Central memory CD8-positive, alpha-beta T cell (primary cell): ENCODE data around the gene MTCH1.

Experiments used
- ATAC-seq: fragments of 150-1000 bp; cut with Tn5 transposase; replicated peaks from 2 replicates; pipeline ENCODE4 v1.10.0; 2022; ENCODE audit warnings: mild to moderate bottlenecking, moderate FRiP score, moderate number of reproducible peaks; ENCODE audit not compliant: poor library complexity, severe bottlenecking; ENCODE audit errors: extremely low read depth
- DNase-seq, 2 donors: peaks; one replicate each; pipeline ENCODE4 v3.0.0; 2021; ENCODE audit warnings: low spot score in 2 of 2
- H3K27ac Mint-ChIP-seq: one replicate; pipeline ENCODE4 v1.8.0; 2022; ENCODE audit warnings: low read depth, mild to moderate bottlenecking, moderate library complexity, mixed read lengths
- H3K27me3 Mint-ChIP-seq: one replicate; pipeline ENCODE4 v1.8.0; 2022; ENCODE audit warnings: mixed read lengths
- H3K36me3 Mint-ChIP-seq: one replicate; pipeline ENCODE4 v1.8.0; 2022; ENCODE audit warnings: mild to moderate bottlenecking, moderate library complexity, mixed read lengths; ENCODE audit not compliant: insufficient read depth
- H3K4me1 Mint-ChIP-seq: one replicate; pipeline ENCODE4 v1.8.0; 2022; ENCODE audit warnings: mixed read lengths
- H3K4me3 Mint-ChIP-seq: one replicate; pipeline ENCODE4 v1.8.0; 2022; ENCODE audit warnings: mild to moderate bottlenecking, moderate library complexity, mixed read lengths
- H3K9me3 Mint-ChIP-seq: one replicate; pipeline ENCODE4 v1.8.0; 2022; ENCODE audit warnings: mixed read lengths

Gene MTCH1

DNA sequence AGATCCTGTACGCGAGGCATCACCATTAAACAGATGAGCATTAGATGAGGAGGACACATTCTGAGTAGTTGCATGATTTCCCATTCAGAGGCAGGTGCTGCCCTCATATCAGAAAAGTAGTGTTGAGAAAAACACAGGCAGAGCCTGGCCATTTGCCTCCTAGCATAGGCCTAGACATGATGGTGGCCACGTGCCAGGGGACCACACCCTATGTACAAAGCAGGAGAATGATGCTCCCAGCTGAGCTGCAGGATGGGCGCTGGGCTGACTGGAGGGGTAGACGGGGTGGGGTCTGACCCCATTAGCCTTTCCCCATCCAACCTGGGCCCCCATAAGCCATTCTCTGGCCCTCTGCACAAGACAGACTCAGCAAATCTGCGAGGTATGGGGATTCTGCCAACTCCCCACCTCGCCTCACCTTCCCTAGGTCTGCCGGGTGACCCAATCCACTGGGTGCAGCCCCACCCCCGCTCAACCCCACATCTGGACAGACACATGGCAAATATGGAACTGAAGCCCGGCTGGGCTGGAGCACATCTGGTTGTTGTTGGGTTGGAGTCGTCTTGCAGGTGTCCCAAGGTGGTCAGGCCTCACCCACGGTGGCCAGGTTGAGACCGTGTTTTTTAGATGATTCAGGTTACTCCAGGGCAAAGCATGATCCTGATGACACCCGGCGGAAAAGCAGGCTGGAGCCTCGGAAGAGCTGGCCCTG lies 17.6 kb downstream of the MTCH1 start:
- no peak overlapping the region for H3K4me3 Mint-ChIP-seq
- H3K4me1 Mint-ChIP-seq: peaks cover 15% of the 10 kb centered on the region
- H3K27ac Mint-ChIP-seq: no peak overlapping the region
- H3K27me3 Mint-ChIP-seq: no peaks in the 10 kb centered on the region
- peaks cover 43% of the 10 kb centered on the region for H3K36me3 Mint-ChIP-seq
- no peaks in the 10 kb centered on the region for H3K9me3 Mint-ChIP-seq
- ATAC-seq (no peak), DNase-seq (no peak)

DNA sequence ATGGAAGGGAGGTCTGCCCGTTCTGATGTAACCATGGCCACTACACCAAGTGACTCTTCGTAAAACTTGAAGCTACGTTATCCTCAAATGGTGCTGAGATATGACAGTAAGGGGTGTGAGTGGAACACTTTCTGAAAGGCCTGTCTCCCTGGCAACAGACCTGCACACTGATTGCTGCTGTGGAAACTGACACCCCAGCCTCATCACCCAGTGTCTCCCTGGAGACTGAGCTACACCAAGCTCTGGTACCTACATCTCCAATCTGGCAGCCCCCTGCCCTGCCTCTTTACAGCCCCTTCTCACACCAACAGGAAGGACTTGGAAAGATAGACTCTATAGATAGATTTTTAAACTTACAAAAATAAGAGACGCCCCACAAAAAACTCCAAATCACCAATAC lies 18.2 kb downstream of the MTCH1 start:
- H3K36me3 Mint-ChIP-seq: peaks cover 37% of the 10 kb centered on the region
- DNase-seq: no peak
- H3K9me3 Mint-ChIP-seq: no peaks in the 10 kb centered on the region
- H3K4me1 Mint-ChIP-seq: peaks cover 22% of the 10 kb centered on the region
- no peak for ATAC-seq
- H3K27ac Mint-ChIP-seq: no peak overlapping the region
- H3K27me3 Mint-ChIP-seq: no peaks in the 10 kb centered on the region
- no peak overlapping the region for H3K4me3 Mint-ChIP-seq

DNA sequence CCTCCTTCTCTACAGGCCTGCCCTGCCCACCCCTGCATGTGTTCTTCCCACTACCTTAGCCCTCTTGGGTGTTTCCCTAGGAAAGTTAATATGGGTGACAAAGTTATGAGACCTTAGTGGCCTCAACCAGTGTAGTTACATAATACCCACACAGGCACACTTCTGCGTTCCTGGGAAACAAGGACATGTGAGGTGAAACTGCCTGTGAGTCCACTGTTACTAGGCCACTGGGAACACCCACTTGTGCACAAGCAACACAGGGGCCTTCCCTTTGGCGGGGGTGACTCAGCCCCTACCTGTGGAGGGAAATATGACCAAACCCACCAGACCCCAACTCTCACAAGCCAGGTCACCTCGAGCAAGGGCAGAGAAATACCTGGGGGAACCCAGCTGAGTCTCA lies 18.7 kb downstream of the MTCH1 start:
- Mint-ChIP-seq H3K27ac (no peak overlapping the region), H3K9me3 (no peaks in the 10 kb centered on the region), H3K36me3 (peaks cover 32% of the 10 kb centered on the region), H3K4me1 (peaks cover 25% of the 10 kb centered on the region), H3K4me3 (no peak overlapping the region), H3K27me3 (no peaks in the 10 kb centered on the region)
- DNase-seq (no peak), ATAC-seq (no peak)

DNA sequence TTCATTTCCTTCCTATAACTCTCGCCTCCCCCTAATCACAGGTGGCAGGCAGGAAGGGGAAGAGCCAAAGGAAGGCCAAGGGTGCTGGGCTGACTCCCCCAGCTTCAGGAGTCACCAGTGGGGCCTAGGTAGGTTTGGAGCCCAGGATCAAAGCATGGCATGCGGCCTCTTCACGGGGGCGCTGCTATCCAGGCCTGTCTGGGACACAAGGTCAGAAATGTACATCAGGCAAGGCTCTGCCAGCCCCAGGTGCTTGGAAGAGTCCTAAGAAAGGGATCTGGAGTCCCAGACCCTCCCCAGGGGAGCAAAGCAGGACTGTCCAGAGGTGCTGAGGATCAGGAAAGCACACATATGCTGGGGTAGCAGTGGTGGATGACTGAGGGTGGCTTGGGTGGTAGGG lies 21.1 kb downstream of the MTCH1 start:
- Mint-ChIP-seq H3K27ac (peak overlapping the region; percentile 39), H3K4me3 (peak overlapping the region; percentile 17), H3K9me3 (no peaks in the 10 kb centered on the region), H3K36me3 (peaks cover 23% of the 10 kb centered on the region), H3K4me1 (peaks cover 40% of the 10 kb centered on the region), H3K27me3 (no peaks in the 10 kb centered on the region)
- ATAC-seq (no peak), DNase-seq (no peak)

DNA sequence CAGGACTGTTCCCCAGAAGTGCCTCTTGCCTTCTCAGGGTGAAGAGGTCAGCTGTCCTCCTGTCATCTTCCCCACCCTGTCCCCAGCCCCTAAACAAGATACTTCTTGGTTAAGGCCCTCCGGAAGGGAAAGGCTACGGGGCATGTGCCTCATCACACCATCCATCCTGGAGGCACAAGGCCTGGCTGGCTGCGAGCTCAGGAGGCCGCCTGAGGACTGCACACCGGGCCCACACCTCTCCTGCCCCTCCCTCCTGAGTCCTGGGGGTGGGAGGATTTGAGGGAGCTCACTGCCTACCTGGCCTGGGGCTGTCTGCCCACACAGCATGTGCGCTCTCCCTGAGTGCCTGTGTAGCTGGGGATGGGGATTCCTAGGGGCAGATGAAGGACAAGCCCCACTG lies 21.6 kb downstream of the MTCH1 start:
- DNase-seq (no peak), ATAC-seq (no peak)
- Mint-ChIP-seq H3K4me3 (peak overlapping the region; percentile 17), H3K27me3 (no peaks in the 10 kb centered on the region), H3K27ac (peak overlapping the region; percentile 39), H3K4me1 (peaks cover 41% of the 10 kb centered on the region), H3K36me3 (peaks cover 20% of the 10 kb centered on the region), H3K9me3 (no peaks in the 10 kb centered on the region)

DNA sequence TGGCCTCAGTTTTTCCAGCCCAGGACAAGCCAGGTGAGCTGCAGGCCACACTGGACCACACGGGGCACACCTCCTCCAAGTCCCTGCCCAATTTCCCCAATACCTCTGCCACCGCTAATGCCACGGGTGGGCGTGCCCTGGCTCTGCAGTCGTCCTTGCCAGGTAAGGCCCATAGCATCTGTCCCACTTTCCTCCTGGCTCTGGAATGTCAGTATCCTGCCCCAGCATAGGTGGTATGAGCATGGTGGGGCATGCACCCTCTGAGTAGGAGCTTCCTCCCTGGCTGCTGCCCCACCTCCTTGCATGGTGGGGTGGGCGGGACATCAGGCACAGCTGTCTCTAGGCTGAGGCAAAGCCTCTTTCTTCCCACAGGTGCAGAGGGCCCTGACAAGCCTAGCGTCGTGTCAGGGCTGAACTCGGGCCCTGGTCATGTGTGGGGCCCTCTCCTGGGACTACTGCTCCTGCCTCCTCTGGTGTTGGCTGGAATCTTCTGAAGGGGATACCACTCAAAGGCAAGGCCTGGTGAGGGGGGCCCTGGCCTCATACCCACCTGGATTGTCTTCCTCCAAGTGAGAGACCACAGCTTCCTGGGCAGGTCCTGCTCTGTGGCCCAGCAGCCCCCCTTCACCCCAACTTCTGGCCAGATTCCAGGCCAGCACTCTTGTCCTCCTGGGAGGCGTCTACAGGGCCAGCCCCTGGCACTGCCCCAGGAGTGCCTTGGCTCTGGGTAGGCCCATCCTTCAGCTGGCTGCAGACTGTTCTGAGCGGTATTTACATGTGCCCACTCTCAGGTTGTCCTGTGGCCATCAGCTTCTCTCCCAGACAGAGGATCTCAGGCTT lies 22.3 kb downstream of the MTCH1 start:
- Mint-ChIP-seq H3K36me3 (peaks cover 15% of the 10 kb centered on the region), H3K4me1 (peaks cover 41% of the 10 kb centered on the region), H3K27ac (peak overlapping the region; percentile 57), H3K4me3 (peak overlapping the region; percentile 32), H3K9me3 (no peaks in the 10 kb centered on the region), H3K27me3 (no peaks in the 10 kb centered on the region)
- DNase-seq: no peak
- ATAC-seq: peak; percentile 72

DNA sequence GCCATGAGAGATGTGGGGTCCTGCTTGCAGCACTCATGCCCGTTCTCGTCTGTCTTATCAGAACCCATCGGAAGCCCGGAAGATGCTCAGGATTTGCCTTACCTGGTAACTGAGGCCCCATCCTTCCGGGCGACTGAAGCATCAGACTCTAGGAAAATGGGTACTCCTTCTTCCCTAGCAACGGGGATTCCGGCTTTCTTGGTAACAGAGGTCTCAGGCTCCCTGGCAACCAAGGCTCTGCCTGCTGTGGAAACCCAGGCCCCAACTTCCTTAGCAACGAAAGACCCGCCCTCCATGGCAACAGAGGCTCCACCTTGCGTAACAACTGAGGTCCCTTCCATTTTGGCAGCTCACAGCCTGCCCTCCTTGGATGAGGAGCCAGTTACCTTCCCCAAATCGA lies 23.1 kb downstream of the MTCH1 start:
- no peaks in the 10 kb centered on the region for H3K9me3 Mint-ChIP-seq
- peaks cover 41% of the 10 kb centered on the region for H3K4me1 Mint-ChIP-seq
- ATAC-seq: peak; percentile 55
- peak overlapping the region; percentile 32 for H3K4me3 Mint-ChIP-seq
- peaks cover 8% of the 10 kb centered on the region for H3K36me3 Mint-ChIP-seq
- peak overlapping the region; percentile 57 for H3K27ac Mint-ChIP-seq
- no peaks in the 10 kb centered on the region for H3K27me3 Mint-ChIP-seq
- peak; percentile 37 to 55 for DNase-seq

DNA sequence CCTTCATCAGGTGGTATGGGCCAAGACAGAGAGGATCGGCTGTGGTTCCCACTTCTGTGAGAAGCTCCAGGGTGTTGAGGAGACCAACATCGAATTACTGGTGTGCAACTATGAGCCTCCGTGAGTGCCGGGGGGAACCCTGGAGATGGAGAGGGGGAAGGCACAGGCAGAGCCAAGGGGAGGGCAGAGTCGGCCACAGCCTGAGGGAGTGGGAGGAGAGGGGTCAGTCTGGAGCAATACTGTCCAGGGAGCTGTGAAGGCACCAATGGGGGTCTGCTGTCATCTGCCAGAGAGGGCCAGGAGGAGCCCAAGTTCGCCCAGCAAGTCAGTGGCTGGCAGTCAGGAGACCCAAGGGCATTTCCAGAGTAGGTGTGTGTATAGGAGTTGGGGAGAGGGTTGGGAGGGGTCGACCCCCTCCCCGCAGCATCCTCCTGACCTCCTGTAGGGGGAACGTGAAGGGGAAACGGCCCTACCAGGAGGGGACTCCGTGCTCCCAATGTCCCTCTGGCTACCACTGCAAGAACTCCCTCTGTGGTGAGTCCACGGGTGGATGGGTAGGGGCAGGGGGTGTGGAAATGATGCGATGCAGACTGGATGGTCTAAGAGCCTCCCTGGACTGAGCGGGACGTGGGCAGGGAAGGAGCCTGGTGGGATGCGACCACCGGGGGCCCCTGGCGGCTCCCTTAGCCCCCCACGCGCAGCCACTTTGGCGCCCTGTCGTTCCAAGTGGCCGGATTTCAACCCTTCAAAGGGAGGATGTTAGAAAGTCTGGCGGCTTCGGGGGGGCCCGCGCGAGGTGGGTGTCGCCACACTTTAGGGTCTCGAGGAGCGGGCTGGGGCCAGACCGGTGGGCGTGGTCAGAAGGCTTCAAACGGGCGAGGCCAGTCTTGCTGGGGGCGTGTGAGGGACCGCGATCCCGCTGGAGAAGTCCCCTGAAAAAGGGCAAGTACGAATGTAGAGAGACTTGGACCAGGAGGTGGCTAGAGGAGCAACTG lies 24.3 kb downstream of the MTCH1 start:
- no peaks in the 10 kb centered on the region for H3K27me3 Mint-ChIP-seq
- no peaks in the 10 kb centered on the region for H3K9me3 Mint-ChIP-seq
- peaks cover 6% of the 10 kb centered on the region for H3K36me3 Mint-ChIP-seq
- peak overlapping the region; percentile 29 for H3K4me3 Mint-ChIP-seq
- H3K27ac Mint-ChIP-seq: no peak overlapping the region
- H3K4me1 Mint-ChIP-seq: peaks cover 44% of the 10 kb centered on the region
- ATAC-seq (no peak), DNase-seq (no peak)

DNA sequence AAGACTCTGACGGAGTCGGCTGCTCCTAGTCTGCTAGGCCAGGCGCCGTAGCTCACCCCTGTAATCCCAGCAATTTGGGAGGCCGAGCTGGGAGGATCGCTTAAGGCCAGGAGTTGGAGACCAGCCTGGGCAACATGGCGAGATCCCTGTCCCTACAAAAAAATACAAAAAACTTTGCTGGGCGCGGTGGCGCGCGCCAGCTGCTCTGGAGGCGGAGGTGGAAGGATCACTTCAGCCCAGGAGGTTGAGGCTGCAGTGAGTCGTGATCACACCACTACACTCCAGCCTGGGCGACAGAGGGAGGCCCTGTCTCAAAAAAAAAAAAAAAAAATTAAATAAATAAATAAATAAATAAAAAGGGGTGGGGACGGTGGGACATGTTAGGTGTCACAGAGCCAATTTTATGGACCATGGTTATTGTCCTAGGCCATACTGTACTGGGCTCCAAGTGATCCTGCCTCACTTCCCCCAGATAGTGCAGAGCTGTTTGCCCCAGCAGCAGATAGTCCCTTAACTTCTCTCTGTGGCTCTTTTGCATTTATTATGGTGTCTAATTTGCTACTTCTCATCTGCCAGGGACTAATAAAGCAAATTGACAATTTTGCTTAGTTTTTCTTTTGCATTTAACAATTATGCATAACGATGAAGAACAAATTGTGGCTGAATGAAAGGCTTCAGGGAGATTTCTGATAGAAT lies 26.3 kb downstream of the MTCH1 start:
- no peaks in the 10 kb centered on the region for H3K27me3 Mint-ChIP-seq
- H3K27ac Mint-ChIP-seq: no peak overlapping the region
- peaks cover 60% of the 10 kb centered on the region for H3K4me1 Mint-ChIP-seq
- DNase-seq (no peak), ATAC-seq (no peak)
- H3K9me3 Mint-ChIP-seq: no peaks in the 10 kb centered on the region
- peaks cover 4% of the 10 kb centered on the region for H3K36me3 Mint-ChIP-seq
- no peak overlapping the region for H3K4me3 Mint-ChIP-seq

DNA sequence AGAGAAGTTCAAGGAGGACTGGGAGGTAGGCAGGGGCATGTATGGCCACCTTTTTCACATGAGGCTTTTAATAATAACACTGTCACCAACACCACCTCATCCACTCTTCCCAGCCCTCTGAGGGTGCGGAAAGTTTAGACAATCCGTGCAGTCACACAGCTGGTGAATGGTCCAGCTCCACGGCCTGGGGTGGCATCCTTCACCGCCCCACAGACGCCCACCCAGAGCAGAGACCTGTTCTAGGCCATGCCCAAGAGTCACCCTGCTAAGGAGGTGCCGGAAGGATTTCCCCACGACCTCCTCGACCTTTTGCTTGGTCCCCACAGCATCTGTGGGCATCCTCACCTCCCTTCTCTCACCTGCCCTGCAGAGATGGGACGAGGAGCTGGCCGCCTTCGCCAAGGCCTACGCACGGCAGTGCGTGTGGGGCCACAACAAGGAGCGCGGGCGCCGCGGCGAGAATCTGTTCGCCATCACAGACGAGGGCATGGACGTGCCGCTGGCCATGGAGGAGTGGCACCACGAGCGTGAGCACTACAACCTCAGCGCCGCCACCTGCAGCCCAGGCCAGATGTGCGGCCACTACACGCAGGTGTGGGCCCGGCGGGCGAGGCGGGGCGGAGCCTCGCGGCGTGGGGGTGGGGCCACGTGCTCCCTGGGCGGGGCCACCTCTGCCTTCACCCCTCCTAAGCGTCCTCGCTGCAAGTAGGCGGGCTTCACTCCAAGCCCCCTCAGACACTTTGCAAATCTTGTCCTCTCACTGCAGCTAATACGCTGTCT lies 27.0 kb downstream of the MTCH1 start:
- Mint-ChIP-seq H3K9me3 (no peaks in the 10 kb centered on the region), H3K4me3 (no peak overlapping the region), H3K27me3 (no peaks in the 10 kb centered on the region), H3K36me3 (peaks cover 4% of the 10 kb centered on the region), H3K27ac (no peak overlapping the region), H3K4me1 (peaks cover 61% of the 10 kb centered on the region)
- ATAC-seq: no peak
- DNase-seq: no peak

DNA sequence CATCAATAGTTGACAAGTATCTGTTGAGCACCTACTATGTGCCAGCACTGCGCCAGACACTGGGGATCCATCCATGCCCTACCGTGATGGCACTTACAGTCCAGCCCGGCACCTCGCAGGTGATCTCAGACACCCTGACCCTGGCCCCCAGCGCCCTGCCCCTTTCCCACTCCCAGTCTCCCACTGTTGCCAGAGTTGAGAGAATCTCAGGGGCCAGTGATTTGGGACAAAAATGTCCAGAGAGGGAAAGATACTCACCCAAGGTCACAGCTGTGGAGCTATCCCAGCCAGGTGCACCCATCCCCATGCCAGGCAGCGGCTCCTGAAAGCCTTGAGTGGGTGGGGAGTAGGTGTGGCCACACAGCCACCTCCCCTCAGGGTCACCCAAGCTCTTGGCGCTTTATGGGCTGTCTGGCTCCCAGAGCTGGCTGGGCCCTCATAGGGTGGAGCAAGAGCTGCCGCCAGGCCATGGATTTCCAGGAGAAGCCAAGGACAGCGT lies 28.2 kb downstream of the MTCH1 start:
- Mint-ChIP-seq H3K36me3 (peaks cover 4% of the 10 kb centered on the region), H3K27ac (no peak overlapping the region), H3K9me3 (no peaks in the 10 kb centered on the region), H3K4me3 (no peak overlapping the region), H3K4me1 (peaks cover 56% of the 10 kb centered on the region), H3K27me3 (no peaks in the 10 kb centered on the region)
- no peak for DNase-seq
- no peak for ATAC-seq
